Bronchial epithelial cell (primary cell): Measurements from ENCODE around the gene SIRPB2. TPM values are rescaled to one million over a fixed set of nuclear protein-coding genes. Genes with fewer than 3 reads are reported as not detected.
A peak's percentile ranks its signal among the peaks of the same experiment; 100 is the strongest.

Experiments used
- DNase-seq: peaks from one replicate; pipeline ENCODE4 v3.0.0-alpha.2; 2010; ENCODE audit warnings: low read depth
- FAIRE-seq: peaks from 2 replicates; lab custom pipeline; 2011; peaks lifted over from hg19 to GRCh38; lab: Jason Lieb, UNC
- H3K27me3 ChIP-seq: 2 replicates; pipeline ENCODE4 v1.5.1; 2011; ENCODE audit warnings: low read length; ENCODE audit not compliant: control insufficient read depth, insufficient read depth
- H3K36me3 ChIP-seq: 2 replicates; pipeline ENCODE4 v1.5.1; 2011; ENCODE audit warnings: low read length; ENCODE audit not compliant: control insufficient read depth, insufficient read depth
- H3K4me3 ChIP-seq: 2 replicates; pipeline ENCODE4 v1.5.1; 2011; ENCODE audit warnings: mild to moderate bottlenecking, low read depth, low read length, control low read depth
- total RNA-seq: library from RNA; depleted of rRNA; stranded (reverse); fragments of >200 nt; gene quantifications from 2 replicates; pipeline ENCODE4 v1.2.1, GENCODE V29; 2014
- TF ChIP-seq, protein P1 (sequence below): IDR thresholded peaks from 2 replicates; pipeline ENCODE4 v1.5.1; 2011; ENCODE audit warnings: mild to moderate bottlenecking, moderate library complexity, low read length, control low read depth, inconsistent platforms; ENCODE audit not compliant: insufficient read depth, severe bottlenecking

The SIRPB2 gene
- total RNA-seq, 1 donor from 2014 or later = under 0.01 TPM

DNA sequence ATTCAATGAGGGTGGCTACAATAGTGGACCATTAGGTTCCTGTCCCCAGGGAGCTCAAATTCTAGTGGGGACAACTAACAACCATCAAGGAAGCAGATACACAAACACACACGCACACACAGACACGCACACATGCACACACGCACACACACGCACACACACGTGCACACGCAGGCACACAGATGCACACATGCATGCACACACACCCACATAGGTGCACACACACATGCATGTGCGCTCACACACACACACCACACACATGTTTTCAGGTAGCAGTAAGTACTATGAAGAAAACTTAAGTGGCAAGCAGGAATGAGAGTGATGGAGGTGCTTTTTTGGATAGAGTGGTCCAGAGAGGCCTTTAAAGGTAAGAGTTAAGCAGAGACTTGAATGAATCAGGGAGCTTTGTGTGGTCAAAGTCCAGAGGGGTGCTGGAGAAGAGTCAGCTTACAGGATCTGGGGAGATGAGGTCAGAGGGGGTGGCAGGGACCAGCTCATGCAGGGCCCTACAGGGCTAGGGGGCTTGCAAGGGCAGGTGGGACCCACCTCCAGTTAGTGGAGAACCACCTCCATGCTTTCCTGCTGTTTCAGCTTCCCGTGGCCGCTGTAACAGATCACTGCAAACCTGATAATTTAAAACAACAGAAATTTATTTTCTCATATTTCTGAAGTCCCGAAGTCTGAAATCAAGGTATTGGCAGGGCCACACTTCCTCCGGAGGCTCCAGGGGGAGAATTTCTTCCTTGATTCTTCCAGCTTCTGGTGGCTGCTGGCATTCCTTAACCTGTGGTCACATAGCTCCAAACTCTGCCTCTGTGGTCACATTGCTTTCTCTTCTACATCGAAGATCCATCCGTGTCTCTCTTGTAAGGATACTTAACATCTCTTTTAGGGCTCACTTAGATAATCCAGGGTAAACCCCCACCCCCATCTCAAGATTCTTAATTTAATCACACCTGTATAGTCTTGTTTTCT is 17.7 kb downstream of the SIRPB2 start:
- TF ChIP-seq, protein P1, sequence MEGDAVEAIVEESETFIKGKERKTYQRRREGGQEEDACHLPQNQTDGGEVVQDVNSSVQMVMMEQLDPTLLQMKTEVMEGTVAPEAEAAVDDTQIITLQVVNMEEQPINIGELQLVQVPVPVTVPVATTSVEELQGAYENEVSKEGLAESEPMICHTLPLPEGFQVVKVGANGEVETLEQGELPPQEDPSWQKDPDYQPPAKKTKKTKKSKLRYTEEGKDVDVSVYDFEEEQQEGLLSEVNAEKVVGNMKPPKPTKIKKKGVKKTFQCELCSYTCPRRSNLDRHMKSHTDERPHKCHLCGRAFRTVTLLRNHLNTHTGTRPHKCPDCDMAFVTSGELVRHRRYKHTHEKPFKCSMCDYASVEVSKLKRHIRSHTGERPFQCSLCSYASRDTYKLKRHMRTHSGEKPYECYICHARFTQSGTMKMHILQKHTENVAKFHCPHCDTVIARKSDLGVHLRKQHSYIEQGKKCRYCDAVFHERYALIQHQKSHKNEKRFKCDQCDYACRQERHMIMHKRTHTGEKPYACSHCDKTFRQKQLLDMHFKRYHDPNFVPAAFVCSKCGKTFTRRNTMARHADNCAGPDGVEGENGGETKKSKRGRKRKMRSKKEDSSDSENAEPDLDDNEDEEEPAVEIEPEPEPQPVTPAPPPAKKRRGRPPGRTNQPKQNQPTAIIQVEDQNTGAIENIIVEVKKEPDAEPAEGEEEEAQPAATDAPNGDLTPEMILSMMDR = no peak

DNA sequence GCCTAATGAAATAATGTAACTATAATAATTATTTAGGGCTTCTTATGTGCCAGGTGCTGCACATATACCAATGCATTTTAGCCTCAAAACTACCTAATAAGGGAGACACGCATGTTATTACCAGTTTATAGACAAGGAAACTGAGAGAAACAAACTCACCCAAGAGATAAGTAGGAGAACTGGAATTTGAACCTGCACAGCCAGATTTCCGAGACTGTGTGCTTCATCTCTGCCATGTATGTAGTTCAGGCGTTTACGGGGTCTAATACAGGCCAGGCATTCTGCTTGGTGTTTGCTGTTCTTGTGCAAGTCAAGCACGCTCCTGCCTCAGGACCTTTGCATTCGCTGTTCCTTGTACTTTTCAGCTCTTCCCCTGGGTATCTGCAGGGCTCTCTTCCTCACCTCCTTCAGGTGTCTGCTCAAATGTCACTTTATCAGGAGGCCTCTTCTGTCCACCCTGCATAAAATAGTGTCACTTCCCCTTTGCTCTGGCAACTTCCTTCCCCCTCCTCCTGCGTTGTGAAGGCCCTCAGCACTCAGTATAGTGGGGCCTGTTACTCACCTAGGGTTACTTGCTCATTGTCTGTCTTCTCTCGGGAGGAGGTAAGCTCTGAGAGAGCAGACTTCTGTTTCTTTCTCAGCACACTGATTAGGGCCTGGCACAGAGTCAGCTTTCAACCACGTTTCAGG is 18.5 kb downstream of the SIRPB2 start:
- no peaks in the 10 kb centered on the region for H3K36me3 ChIP-seq
- no peaks in the 10 kb centered on the region for H3K27me3 ChIP-seq
- no peak overlapping the region for H3K4me3 ChIP-seq
- TF ChIP-seq, protein P1 = no peak
- DNase-seq (no peak), FAIRE-seq (no peak)

More for the DNA sequence above, 17.7 kb downstream of the SIRPB2 start:
- FAIRE-seq (peak; percentile 90), DNase-seq (no peak)
- H3K27me3 ChIP-seq = no peaks in the 10 kb centered on the region
- no peak overlapping the region for H3K4me3 ChIP-seq
- no peaks in the 10 kb centered on the region for H3K36me3 ChIP-seq

GRCh38 chr20:1471242-1471641 is 20.0 kb downstream of the SIRPB2 start:
- TF ChIP-seq, protein P1 = no peak
- Histone ChIP-seq H3K36me3 (no peaks in the 10 kb centered on the region), H3K27me3 (no peaks in the 10 kb centered on the region), H3K4me3 (no peak overlapping the region)
- no peak for FAIRE-seq
- no peak for DNase-seq

DNA sequence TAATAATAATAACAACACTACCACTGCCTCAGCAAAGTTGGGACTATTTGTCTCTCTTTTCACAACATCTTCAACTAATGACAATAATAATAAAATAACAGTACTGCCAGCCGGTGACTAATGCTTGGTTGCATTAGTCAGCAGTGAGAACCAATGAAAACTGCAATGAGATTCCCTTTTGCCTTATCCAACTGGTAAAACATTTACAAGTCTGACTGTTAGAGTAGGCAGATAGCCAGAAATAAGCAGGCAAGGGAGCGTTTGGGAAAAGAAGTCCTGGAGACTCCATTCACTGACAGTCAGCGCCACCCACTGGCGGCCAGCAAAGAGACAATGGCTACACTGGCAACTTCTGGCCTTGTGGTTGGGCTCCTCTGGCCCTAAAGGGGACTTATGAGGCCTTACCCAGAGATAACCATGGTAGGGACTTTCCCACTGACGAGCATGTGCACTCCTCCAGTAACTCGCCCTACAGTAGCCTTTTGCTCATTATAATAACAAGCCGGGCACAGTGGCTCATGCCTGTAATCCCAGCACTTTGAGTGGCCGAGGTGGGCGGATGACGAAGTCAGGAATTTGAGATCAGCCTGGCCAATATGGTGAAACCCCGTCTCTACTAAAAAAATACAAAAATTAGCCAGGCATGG is 21.2 kb downstream of the SIRPB2 start:
- peak; percentile 32 for FAIRE-seq
- Histone ChIP-seq H3K4me3 (no peak overlapping the region), H3K36me3 (peaks cover 4% of the 10 kb centered on the region), H3K27me3 (no peaks in the 10 kb centered on the region)
- peak; percentile 99 for DNase-seq
- TF ChIP-seq, protein P1 = peak; percentile 85

DNA sequence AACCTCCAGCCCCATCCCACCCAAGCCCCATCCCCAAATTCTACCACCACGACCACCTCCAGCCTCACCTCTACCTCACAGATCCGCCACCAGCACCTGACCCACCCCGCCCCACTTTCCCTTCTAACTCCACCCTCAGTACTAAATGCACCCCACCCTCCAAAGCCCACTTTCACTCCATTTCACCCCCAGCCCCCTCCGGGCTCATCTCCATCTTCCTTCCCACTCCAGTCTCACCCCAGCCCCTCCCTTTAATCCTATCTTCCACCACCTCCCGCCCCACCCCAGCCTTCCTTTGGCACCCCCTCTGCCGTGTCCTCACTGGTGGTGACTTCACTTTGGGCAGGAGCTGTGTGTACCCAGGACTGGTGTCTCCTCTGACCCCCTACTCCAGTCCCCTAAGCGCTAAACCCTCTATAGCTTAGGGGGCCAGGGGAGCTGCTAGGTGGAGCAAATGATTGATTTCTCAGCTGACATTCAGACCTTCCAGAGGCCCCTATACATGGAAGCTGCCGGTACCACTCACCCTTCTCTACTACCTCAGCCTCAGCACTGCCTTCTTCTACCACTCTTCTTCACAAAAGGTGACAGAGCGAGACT is 21.8 kb downstream of the SIRPB2 start:
- Histone ChIP-seq H3K4me3 (no peak overlapping the region), H3K36me3 (peaks cover 6% of the 10 kb centered on the region), H3K27me3 (no peaks in the 10 kb centered on the region)
- DNase-seq = no peak
- TF ChIP-seq, protein P1 = no peak
- no peak for FAIRE-seq
